ENCODE measurements around the gene WASL.

GRCh38 chr7:123744416-123744815 is 4.4 kb downstream of the WASL start:
- TF ChIP-seq, protein P1, sequence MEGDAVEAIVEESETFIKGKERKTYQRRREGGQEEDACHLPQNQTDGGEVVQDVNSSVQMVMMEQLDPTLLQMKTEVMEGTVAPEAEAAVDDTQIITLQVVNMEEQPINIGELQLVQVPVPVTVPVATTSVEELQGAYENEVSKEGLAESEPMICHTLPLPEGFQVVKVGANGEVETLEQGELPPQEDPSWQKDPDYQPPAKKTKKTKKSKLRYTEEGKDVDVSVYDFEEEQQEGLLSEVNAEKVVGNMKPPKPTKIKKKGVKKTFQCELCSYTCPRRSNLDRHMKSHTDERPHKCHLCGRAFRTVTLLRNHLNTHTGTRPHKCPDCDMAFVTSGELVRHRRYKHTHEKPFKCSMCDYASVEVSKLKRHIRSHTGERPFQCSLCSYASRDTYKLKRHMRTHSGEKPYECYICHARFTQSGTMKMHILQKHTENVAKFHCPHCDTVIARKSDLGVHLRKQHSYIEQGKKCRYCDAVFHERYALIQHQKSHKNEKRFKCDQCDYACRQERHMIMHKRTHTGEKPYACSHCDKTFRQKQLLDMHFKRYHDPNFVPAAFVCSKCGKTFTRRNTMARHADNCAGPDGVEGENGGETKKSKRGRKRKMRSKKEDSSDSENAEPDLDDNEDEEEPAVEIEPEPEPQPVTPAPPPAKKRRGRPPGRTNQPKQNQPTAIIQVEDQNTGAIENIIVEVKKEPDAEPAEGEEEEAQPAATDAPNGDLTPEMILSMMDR (conservative IDR thresholded peaks at IDR 0.05; ENCODE audit: low read length): no peak
- TF ChIP-seq EZH2phosphoT487 (IDR thresholded peaks at IDR 0.05; ENCODE audit: borderline replicate concordance, low read depth, low read length): no peak
